H54 (cell line): ENCODE results near the gene NCAM1.

Experiments used
- DNase-seq: peaks from one replicate; pipeline ENCODE4 v3.0.0; 2011; ENCODE audit warnings: low spot score, mixed read lengths; ENCODE audit not compliant: insufficient read length
- FAIRE-seq: peaks from 3 replicates; lab custom pipeline; 2011; peaks lifted over from hg19 to GRCh38; lab: Jason Lieb, UNC
- POLR2A ChIP-seq: IDR thresholded peaks from 2 replicates; pipeline ENCODE4 v1.6.1; 2011; ENCODE audit warnings: low read depth, mild to moderate bottlenecking, low read length

Gene NCAM1

GRCh38 chr11:113261709-113262475, 300.7 kb downstream of the NCAM1 start:
- DNase-seq (peak; percentile 34), FAIRE-seq (no peak)
- TF ChIP-seq POLR2A, result no peak

DNA sequence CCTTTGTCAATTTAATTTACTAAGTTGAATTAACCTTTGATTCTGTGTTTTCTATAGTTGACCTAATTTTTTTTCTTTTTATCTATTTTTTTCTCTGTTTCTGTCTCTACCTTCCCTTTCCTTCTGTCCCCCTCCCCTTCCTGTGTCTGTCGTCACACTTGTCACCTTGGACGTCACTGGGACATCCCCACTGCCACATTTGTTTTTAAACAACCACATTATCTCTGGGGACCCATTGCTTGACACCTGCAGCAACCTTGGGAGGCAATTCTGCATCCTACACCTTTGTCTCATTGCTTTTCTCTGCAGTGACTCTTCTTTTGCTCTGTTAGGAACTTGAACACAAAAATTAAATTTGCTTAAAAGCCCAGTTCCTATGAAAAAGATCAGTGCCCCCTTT, 301.4 kb downstream of the NCAM1 start:
- TF ChIP-seq POLR2A, result no peak
- FAIRE-seq (no peak), DNase-seq (no peak)

DNA sequence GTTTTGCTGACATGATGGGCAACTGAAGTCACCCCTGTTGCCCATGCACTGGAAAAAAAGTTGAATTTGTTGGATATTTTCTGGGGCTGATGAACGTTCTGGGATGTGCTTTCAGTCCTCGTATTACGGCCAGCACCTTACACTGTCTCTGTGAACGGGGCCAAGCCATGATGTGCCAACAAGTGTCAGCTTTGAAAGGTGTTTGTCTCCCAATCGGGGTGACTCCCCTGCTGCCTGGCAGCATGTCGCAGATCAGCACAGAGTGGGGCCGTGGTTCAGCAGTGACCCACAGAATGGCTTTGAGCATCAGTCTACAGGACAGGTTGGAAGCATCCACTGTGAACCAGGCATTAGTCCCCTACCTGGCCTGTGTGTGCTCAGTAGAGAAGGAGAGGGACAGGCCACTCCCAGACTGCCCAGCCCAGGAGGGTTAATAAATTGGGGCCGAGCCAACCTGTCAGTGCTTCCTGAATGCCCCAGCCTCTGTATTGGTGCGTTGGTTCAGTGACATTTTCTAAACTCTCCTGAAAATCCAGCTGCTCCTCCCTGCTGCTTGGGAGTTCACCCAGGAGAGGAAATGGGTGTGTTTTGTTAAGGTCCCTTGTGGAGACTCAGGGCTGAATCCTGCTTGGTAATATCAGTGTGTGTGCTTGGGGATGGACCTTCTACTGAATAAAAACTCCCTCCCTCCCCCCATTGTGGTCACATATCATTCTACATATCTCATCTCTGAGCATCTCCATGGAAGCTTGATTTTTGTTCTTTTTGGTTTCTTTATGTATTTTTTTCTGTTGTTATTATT, 302.4 kb downstream of the NCAM1 start:
- DNase-seq (no peak), FAIRE-seq (no peak)
- TF ChIP-seq POLR2A, result no peak

DNA sequence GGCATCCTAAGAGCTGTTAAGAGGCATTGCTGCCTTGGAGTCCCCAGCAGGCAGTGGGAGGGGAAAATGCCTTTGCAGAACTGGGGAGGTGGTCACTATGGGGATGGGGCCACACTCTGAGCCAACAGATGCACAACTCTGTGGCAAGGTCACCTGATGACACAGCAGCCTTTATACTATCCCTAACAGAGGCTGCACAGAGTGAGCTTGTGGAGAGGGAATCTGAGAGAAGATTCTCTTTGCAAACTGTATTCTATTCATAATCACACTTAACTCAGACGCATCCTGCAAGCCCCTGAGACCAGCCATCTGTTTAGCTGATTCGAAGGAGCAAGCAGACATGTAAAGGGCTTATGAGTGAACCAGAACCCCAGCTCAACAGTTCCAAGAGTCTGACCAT, 304.1 kb downstream of the NCAM1 start:
- DNase-seq (no peak), FAIRE-seq (no peak)
- TF ChIP-seq POLR2A, result no peak

DNA sequence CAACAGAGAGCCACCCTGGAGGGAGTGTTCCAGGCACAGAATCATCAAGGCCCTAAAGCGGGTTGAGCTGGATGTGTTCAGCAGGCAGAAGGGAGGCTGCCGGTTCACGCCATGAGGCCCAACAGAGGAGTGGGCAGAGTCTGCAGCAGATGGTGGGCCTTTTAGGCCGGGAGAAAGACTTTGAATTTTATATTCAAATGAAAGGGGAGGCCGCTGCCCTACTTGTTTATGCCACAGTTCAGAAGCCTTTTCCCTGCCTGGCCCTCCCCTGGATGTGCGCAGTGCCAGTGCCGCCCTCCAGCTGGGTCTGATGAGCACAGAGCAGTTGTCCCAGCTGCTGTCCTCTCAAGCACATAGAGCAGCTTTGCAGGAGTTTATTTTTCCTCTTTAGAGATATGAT, 306.3 kb downstream of the NCAM1 start:
- DNase-seq (no peak), FAIRE-seq (no peak)

DNA sequence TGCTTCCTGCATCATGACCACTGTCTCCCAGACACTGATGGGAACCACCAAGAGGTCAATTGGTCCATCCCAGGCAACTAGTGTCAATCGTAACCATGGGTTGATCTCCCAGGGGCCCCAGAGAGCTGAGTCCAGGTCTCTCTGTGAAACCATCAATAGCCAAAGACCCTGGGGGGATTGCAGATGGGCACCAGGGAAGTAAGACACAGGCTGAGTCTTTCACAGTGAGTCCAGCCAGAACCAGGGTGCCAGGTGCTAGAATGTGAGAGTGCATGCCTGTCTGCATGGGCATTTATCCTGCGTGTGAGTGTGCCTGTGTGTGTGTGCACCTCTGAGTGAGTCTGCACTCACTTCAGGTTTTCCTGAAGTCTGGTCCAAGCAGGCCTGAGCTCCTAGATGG, 307.9 kb downstream of the NCAM1 start:
- no peak for DNase-seq
- FAIRE-seq, result no peak
- TF ChIP-seq POLR2A, result no peak

More for the DNA sequence above, 306.3 kb downstream of the NCAM1 start:
- no peak for TF ChIP-seq POLR2A

- no peak for DNase-seq
- FAIRE-seq, result no peak
- no peak for TF ChIP-seq POLR2A
Measured at GRCh38 chr11:113269636-113270035, 308.4 kb downstream of the NCAM1 start.

- no peak for TF ChIP-seq POLR2A
- DNase-seq (no peak), FAIRE-seq (no peak)
Measured at GRCh38 chr11:113270080-113270479, 308.9 kb downstream of the NCAM1 start.

- no peak for DNase-seq
- no peak for TF ChIP-seq POLR2A
- no peak for FAIRE-seq
Measured at GRCh38 chr11:113271551-113272245, 310.5 kb downstream of the NCAM1 start.

- DNase-seq (no peak), FAIRE-seq (no peak)
- no peak for TF ChIP-seq POLR2A
Measured at GRCh38 chr11:113272281-113272680, 311.1 kb downstream of the NCAM1 start.

DNA sequence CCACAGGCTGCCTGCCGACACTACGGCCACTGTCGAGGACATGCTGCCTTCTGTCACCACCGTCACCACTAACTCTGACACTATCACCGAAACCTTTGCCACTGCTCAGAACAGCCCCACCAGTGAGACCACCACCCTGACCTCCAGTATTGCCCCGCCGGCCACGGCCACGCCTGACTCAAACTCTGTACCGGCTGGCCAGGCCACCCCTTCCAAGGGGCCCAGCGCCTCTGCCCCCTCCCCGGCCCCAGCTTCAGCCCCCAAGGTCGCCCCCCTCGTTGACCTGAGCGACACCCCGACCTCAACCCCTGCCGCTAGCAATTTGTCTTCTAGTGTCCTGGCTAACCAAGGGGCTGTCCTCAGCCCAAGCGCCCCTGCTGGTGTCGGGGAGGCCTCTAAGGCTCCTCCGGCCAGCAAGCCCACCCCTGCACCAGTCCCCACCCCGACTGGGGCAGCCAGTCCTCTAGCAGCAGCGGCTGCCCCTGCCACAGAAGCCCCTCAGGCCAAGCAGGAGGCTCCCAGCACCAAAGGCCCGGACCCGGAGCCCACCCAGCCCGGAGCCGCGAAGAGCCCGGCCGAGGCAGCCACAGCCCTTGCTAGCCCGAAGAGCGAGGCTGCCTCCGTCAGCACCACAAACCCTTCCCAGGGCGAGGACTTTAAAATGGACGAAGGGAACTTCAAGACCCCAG, 311.9 kb downstream of the NCAM1 start:
- no peak for TF ChIP-seq POLR2A
- no peak for FAIRE-seq
- DNase-seq, result no peak

- no peak for TF ChIP-seq POLR2A
- DNase-seq (no peak), FAIRE-seq (no peak)
Measured at GRCh38 chr11:113273720-113274119, 312.5 kb downstream of the NCAM1 start.
